ENCODE data around the gene LRP2BP.

GRCh38 chr4:185357211-185357610 is 38.5 kb downstream of the LRP2BP start:
- no peak for TF ChIP-seq EZH2 (IDR thresholded peaks at IDR 0.05; ENCODE audit: low read length)
- TF ChIP-seq CTCF (optimal IDR thresholded peaks at IDR 0.05 in 1 of 3, IDR thresholded peaks at IDR 0.05 in 1 of 3, conservative IDR thresholded peaks at IDR 0.05 in 1 of 3; ENCODE audit: extremely low read depth in 1 of 3, insufficient read depth in 2 of 3, low read length in 3 of 3), result no peak

Data from keratinocyte (primary cell).